T-helper 2 cell treated with Interferon-gamma antibody and Interleukin-4, amounts not matched to agents 5 μg/mL and 100 μg/mL, for 36 hours (primary cell): Measurements from ENCODE around the gene CPLANE2.
"Not testable (repeated sequence)": the region's sequence is repeated elsewhere in the genome, so short reads cannot be mapped to it uniquely, and the experiment has no call there.

Experiments
- DNase-seq: peaks from one replicate; pipeline ENCODE4 v3.0.0; 2021; ENCODE audit warnings: low spot score
- H3K27ac Mint-ChIP-seq: one replicate; pipeline ENCODE4 v1.8.0; 2021; ENCODE audit warnings: mild to moderate bottlenecking, mixed read lengths
- H3K27me3 Mint-ChIP-seq: one replicate; pipeline ENCODE4 v1.8.0; 2021; ENCODE audit warnings: low read depth, mixed read lengths
- H3K36me3 Mint-ChIP-seq: one replicate; pipeline ENCODE4 v1.8.0; 2021; ENCODE audit warnings: low read depth, mixed read lengths
- H3K4me1 Mint-ChIP-seq: one replicate; pipeline ENCODE4 v1.8.0; 2021; ENCODE audit warnings: low read depth, mixed read lengths
- H3K4me3 Mint-ChIP-seq: one replicate; pipeline ENCODE4 v1.8.0; 2022; ENCODE audit warnings: mild to moderate bottlenecking, moderate library complexity, mixed read lengths
- H3K9me3 Mint-ChIP-seq: one replicate; pipeline ENCODE4 v1.8.0; 2021; ENCODE audit warnings: mixed read lengths

Gene CPLANE2

GRCh38 chr1:16204216-16204615 is 32.8 kb downstream of the CPLANE2 start:
- H3K36me3 Mint-ChIP-seq: peaks cover 2% of the 10 kb centered on the region
- no peaks in the 10 kb centered on the region for H3K9me3 Mint-ChIP-seq
- H3K27me3 Mint-ChIP-seq: no peaks in the 10 kb centered on the region
- no peak overlapping the region for H3K4me3 Mint-ChIP-seq
- no peak overlapping the region for H3K27ac Mint-ChIP-seq
- no peak for DNase-seq
- H3K4me1 Mint-ChIP-seq: peaks cover 6% of the 10 kb centered on the region

DNA sequence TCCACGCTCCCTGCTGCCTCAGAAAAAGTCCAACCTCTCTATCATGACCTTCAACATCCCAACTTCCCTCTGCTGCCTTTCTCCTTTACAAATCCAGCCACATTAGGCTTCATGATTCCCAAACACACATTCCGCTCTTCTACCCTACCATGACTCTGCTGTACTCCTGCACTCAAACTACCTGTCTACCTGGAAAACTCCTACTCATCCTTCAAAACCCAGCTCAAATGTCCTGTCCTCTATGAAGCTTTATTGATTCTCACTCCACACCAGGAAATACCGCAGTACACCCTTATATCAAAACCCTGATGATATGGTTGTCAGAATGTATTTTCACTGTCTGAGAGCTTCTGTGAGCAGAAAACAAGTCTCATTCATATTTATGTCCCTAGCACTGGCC is 33.4 kb downstream of the CPLANE2 start:
- H3K27ac Mint-ChIP-seq: no peak overlapping the region
- peaks cover 2% of the 10 kb centered on the region for H3K36me3 Mint-ChIP-seq
- no peaks in the 10 kb centered on the region for H3K9me3 Mint-ChIP-seq
- H3K27me3 Mint-ChIP-seq: no peaks in the 10 kb centered on the region
- no peak overlapping the region for H3K4me3 Mint-ChIP-seq
- H3K4me1 Mint-ChIP-seq: peaks cover 9% of the 10 kb centered on the region
- DNase-seq: no peak

- H3K4me1 Mint-ChIP-seq: peaks cover 12% of the 10 kb centered on the region
- no peaks in the 10 kb centered on the region for H3K27me3 Mint-ChIP-seq
- no peak for DNase-seq
- peaks cover 2% of the 10 kb centered on the region for H3K36me3 Mint-ChIP-seq
- no peak overlapping the region for H3K27ac Mint-ChIP-seq
- no peak overlapping the region for H3K4me3 Mint-ChIP-seq
- H3K9me3 Mint-ChIP-seq: no peaks in the 10 kb centered on the region
Measured at GRCh38 chr1:16202281-16203210, 34.4 kb downstream of the CPLANE2 start.

DNA sequence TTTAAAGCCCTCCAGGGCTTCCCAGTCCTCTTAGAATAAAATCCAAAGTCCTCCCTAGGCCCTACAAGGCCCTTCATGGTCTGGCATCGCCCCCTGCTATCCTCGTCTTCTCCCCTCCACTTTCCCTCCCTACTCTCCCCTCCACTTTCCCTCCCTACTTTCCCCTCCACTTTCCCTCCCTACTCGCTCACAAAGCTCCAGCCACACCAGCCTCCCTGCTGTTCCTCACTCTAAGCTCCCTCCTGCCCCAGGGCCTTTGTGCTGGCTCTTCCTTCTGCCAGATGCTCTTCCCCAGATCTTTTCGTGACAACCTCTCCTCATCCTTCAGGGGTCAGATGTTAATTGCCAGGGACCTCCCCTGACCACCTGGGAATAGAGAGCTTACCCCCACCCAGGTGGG is 37.3 kb downstream of the CPLANE2 start:
- H3K27ac Mint-ChIP-seq: no peak overlapping the region
- H3K27me3 Mint-ChIP-seq: peaks cover 2% of the 10 kb centered on the region
- peaks cover 2% of the 10 kb centered on the region for H3K36me3 Mint-ChIP-seq
- no peaks in the 10 kb centered on the region for H3K9me3 Mint-ChIP-seq
- DNase-seq: no peak
- peaks cover 9% of the 10 kb centered on the region for H3K4me1 Mint-ChIP-seq
- H3K4me3 Mint-ChIP-seq: no peak overlapping the region

DNA sequence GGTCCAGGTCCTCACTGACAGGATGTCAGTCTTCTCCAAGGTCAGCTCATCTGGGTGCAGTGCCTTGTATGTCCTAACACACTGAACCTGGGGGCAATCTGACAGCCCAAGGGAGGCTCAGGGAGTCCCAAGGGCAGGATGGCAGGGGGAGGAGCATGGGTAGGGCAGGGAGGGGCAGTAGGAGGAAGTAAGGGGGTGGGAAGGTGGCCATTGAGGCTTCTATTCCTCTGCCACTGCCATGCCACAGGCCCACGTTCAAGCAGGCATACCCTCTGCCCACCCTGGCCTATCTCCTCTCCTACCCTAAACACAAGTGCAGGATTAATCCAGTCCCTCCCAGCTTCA is 37.9 kb downstream of the CPLANE2 start:
- no peak for DNase-seq
- Mint-ChIP-seq H3K4me3 (no peak overlapping the region), H3K9me3 (no peaks in the 10 kb centered on the region), H3K27me3 (peaks cover 5% of the 10 kb centered on the region), H3K36me3 (peaks cover 2% of the 10 kb centered on the region), H3K27ac (no peak overlapping the region), H3K4me1 (peaks cover 9% of the 10 kb centered on the region)

- no peak overlapping the region for H3K4me3 Mint-ChIP-seq
- peaks cover 5% of the 10 kb centered on the region for H3K27me3 Mint-ChIP-seq
- H3K9me3 Mint-ChIP-seq: no peaks in the 10 kb centered on the region
- peaks cover 2% of the 10 kb centered on the region for H3K36me3 Mint-ChIP-seq
- DNase-seq: no peak
- H3K27ac Mint-ChIP-seq: no peak overlapping the region
- peaks cover 9% of the 10 kb centered on the region for H3K4me1 Mint-ChIP-seq
Measured at GRCh38 chr1:16198444-16199156, 38.4 kb downstream of the CPLANE2 start.

DNA sequence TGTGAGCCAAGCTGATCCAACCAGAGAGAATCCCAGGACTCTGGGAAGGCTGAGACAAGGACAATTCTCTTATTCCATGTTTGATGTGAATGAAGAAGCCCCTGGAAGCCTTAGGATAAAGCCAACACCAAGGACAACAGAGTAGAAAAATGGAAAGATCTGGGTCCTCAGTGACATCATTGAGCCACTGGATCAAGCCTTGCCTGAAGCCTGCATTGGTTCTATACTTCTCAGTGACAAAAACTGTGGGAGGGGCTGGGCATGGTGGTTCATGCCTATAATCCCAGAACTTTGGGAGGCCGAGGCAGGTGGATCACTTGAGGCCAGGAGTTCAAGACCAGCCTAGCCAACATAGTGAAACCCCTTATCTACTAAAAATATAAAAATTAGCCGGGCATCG is 40.1 kb downstream of the CPLANE2 start:
- H3K4me1 Mint-ChIP-seq: peaks cover 9% of the 10 kb centered on the region
- H3K9me3 Mint-ChIP-seq: no peaks in the 10 kb centered on the region
- H3K27me3 Mint-ChIP-seq: peaks cover 5% of the 10 kb centered on the region
- H3K4me3 Mint-ChIP-seq: no peak overlapping the region
- H3K36me3 Mint-ChIP-seq: no peaks in the 10 kb centered on the region
- DNase-seq: no peak
- H3K27ac Mint-ChIP-seq: no peak overlapping the region

GRCh38 chr1:16196139-16196538 is 40.8 kb downstream of the CPLANE2 start:
- not testable (repeated sequence) for H3K4me1 Mint-ChIP-seq, H3K4me3 Mint-ChIP-seq, H3K27me3 Mint-ChIP-seq, H3K27ac Mint-ChIP-seq, H3K9me3 Mint-ChIP-seq, H3K36me3 Mint-ChIP-seq, DNase-seq

GRCh38 chr1:16195518-16195905 is 41.5 kb downstream of the CPLANE2 start:
- Mint-ChIP-seq H3K4me1 (peaks cover 9% of the 10 kb centered on the region), H3K9me3 (no peaks in the 10 kb centered on the region), H3K27ac (no peak overlapping the region), H3K4me3 (no peak overlapping the region), H3K36me3 (no peaks in the 10 kb centered on the region), H3K27me3 (peaks cover 9% of the 10 kb centered on the region)
- no peak for DNase-seq

DNA sequence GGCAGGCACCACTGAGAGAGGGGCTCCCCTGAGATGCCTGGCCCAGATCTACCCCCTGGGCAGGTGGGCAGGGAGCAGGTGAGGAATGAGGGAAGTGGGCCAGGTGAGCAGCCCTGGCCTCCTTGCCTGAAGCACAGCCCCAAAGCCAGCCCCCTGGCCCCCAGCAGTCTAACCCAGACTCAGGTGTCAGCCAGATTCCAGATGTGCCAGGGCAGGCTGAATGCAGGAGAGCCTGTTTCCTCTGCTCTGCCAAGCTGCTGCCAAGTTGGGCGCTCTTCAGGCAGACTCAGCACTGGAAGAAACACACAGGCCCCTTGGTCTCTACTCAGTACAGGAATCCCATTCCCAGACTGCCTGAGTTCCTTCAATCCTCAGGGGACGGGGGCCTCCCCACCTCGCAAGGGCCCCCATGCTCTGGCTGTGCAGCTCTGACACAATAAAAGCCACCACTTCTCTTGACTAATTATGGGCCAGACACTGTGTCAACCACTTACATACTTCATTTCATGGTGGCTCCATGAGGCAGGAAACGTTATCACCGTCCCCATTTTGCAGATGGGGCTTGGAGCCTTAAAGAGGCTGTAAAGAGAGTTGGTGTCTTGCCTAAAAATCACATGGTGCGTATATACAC is 45.0 kb downstream of the CPLANE2 start:
- Mint-ChIP-seq H3K4me1 (no peaks in the 10 kb centered on the region), H3K27me3 (peaks cover 9% of the 10 kb centered on the region), H3K36me3 (no peaks in the 10 kb centered on the region), H3K27ac (no peak overlapping the region), H3K4me3 (no peak overlapping the region), H3K9me3 (no peaks in the 10 kb centered on the region)
- DNase-seq: no peak

- Mint-ChIP-seq H3K9me3 (no peaks in the 10 kb centered on the region), H3K4me1 (no peaks in the 10 kb centered on the region), H3K27ac (no peak overlapping the region), H3K27me3 (peaks cover 7% of the 10 kb centered on the region), H3K4me3 (no peak overlapping the region), H3K36me3 (no peaks in the 10 kb centered on the region)
- no peak for DNase-seq
Measured at GRCh38 chr1:16191309-16191708, 45.7 kb downstream of the CPLANE2 start.

GRCh38 chr1:16189921-16190621 is 46.9 kb downstream of the CPLANE2 start:
- no peak overlapping the region for H3K27ac Mint-ChIP-seq
- no peak overlapping the region for H3K4me3 Mint-ChIP-seq
- peaks cover 7% of the 10 kb centered on the region for H3K27me3 Mint-ChIP-seq
- H3K4me1 Mint-ChIP-seq: no peaks in the 10 kb centered on the region
- no peak for DNase-seq
- no peaks in the 10 kb centered on the region for H3K36me3 Mint-ChIP-seq
- H3K9me3 Mint-ChIP-seq: no peaks in the 10 kb centered on the region

DNA sequence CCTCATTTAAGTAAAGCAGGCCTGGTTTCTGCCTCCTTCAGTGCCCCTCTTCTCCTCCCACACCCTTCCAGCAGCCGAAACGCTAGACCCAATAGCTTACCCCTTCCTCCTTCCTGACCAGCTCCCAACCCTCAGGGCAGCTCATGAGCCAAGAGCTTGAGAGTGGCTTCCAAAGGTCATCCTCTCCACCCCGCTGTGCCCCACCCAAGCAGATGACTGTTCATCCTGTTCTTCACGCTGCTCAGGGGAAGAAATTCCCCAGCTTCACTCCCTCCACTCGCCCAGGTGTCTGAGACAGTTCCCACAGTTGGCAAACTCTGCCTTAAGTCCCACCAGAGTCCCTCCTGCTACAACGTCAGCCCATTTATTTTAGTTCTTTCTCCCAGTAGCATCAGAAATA is 48.0 kb downstream of the CPLANE2 start:
- no peak overlapping the region for H3K27ac Mint-ChIP-seq
- H3K36me3 Mint-ChIP-seq: no peaks in the 10 kb centered on the region
- DNase-seq: no peak
- H3K4me1 Mint-ChIP-seq: no peaks in the 10 kb centered on the region
- H3K9me3 Mint-ChIP-seq: no peaks in the 10 kb centered on the region
- H3K27me3 Mint-ChIP-seq: peaks cover 4% of the 10 kb centered on the region
- H3K4me3 Mint-ChIP-seq: no peak overlapping the region
